Stimulated activated CD4-positive, alpha-beta T cell treated with anti-CD3 and anti-CD28 coated beads, Interleukin-4, amount 100 ng/mL, for 4 hours (primary cell): ENCODE measurements around the gene PFKP.

Experiments used
- DNase-seq, 2 experiments: peaks; one replicate each; pipeline ENCODE4 v3.0.0-alpha.2; 2020

The PFKP gene

GRCh38 chr10:3067118-3067858, at the start of gene PFKP:
Gene PFKP, plus strand, starts transcription at chr10:3067548. Its CDS starts 48 bp downstream, at chr10:3067596.
- DNase-seq, result peak; percentile 71 to 77

- no peak for DNase-seq
Observed at GRCh38 chr10:3018247-3018646, 49.1 kb upstream of the PFKP start.

DNA sequence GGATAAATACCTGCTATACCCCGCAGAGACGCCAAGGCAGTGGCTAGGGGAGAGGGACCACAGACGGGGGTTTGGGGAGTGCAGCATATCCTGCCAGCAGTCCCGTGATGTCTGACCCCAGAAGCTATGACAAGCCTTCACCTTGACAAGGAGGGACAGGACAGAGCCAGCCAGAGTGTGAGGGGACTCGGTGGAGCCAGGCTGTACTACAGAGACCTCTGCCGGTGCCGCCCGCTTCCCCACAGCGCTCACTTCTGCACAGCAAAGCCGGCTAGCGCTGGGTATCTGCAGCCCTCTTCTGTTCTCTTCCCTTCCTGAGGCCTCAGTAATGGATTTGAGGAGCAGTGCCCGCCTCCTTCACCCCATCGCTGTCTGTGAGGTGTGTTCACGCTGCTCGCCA, 47.0 kb upstream of the PFKP start:
- no peak for DNase-seq

DNA sequence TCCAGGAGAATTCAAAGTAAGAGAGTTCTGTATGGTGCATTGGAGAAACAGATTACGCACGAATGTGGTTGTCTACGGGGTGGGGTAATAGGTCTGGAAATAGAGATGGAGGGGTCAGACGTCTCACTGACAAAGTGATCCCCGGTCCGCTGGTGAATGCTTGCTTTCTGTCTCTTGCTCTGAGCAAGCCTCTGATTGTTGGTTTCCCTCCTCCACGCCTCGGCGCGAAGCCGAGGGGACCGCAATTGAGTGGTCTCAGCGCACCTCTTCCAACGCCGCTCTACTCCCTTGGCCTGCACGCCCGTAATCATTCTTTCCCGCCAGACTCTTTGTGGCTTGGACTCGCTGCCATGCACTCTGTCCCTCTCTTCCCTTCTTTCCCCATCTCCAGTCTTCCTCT, 46.5 kb upstream of the PFKP start:
- no peak for DNase-seq

DNA sequence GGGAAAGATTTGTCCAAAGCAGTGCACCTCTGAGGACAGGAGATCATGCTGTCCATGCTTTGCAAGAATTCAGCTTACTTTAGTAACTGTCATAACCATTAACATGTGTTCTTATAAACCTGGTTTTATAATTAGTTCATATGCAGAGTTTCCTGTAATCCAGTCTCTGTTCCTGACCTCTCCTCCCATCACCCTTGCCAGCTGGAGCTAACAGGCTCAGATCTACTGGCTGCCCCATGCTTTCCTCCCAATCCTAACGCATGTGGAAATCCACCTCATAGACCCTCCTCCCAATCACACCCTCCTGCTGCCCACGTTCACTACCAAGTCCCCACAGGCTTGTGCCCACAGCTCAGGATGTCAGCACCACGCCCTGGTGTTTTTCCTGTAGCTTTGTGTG, 45.3 kb upstream of the PFKP start:
- no peak for DNase-seq

DNA sequence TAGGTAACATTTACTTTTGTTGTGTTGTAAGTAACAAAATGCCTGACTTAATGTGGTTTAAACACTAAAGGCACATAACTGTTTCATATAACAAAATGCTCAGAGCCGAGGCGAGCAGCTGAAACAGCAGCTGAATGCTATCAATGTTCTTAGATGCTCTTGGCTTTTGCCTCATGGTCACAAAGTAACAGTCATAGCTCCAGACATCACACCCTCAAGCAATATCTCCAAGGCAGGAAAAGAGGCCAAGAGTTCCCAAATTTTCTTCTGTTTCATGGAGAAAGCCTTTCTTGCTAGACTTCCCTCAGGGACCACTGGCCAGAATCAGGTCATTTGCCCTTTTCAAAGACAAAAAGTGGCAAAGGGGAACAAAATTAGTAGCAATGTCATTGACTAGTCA, 43.5 kb upstream of the PFKP start:
- no peak for DNase-seq

DNA sequence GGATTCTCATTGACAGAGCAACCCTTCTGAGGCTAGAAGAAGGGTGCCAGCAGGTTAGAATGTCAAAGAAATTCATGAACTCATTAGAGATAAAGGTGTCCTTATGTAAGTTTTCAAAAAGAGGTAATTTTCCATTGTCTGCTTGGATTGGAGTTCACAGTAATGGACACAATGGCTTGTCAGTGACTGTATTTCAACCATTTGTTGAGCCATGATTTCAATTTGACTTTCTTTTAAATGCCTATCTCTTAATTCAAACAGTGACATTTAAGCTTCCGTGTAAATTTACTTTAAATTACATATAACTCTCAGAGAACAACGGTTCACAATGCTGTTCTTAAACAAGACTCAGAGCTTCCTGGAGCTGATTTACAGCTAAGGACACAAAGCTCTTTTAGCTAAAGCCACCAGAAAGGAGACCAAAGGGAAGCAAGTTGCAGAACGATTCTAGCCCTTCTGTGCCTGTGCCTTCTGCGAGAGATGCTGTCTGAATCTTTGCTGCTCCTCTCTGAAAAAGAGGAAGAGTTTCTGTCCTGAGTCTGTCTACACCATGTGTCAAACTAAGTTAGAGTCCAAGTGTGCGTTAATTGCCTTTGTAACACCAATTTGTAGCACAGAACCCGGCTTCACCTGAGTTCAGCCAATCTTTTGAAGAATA, 42.2 kb upstream of the PFKP start:
- no peak for DNase-seq

DNA sequence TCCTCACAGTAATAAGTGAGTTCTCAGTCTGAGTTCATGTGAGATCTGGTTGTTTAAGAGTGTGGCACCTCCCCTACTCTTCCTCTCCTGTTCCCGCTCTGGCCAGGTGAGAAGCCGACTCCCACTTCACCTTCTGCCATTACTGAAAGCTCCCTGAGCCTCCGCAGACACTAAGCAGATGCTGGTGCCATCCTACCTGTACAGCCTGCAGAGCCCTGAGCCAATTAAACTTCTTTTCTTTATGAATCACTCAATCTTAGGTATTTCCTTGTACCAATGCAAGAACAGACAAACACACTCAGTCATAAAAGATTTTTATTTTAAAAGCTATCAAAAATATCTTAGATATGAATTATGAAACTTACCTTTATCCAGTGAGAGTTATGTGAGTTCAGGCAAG, 39.5 kb upstream of the PFKP start:
- no peak for DNase-seq

GRCh38 chr10:3028441-3028840, 38.9 kb upstream of the PFKP start:
- DNase-seq, result no peak

DNA sequence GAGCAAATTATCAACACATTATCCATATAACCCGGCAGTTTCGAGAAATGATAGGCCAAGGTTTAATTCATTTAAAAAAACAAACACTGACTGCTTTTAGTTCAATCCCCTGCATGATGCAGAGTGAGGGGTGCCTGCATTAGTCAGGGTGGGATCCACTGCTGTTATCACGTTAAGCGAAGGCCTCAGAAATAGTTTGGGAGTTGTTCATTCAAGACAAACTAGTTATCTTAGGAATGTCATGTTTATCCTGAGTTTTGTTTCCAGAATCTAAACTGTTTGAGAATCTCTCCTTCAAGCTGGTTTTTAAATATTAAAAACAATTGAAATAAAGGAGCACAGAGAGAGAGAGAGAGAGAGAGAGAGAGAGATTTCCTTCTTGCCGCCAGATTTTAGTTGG, 36.6 kb upstream of the PFKP start:
- no peak for DNase-seq

DNA sequence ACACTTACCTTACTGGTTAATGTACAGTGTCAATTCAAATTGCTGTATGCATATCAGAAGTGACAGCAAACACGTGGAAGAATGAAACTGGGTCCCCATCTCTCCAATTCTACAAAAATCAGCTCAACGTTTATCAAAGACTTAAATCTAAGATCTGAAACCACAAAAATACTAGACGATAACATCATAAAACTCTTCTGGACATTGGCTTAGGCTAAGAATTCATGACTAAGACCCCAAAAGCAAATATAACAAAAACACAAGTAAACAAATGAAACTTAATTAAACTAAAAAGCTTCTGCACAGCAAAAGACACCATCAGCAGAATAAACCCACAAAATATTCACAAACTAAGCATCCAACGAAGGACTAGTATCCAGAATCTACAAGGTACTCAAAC, 35.9 kb upstream of the PFKP start:
- no peak for DNase-seq

DNA sequence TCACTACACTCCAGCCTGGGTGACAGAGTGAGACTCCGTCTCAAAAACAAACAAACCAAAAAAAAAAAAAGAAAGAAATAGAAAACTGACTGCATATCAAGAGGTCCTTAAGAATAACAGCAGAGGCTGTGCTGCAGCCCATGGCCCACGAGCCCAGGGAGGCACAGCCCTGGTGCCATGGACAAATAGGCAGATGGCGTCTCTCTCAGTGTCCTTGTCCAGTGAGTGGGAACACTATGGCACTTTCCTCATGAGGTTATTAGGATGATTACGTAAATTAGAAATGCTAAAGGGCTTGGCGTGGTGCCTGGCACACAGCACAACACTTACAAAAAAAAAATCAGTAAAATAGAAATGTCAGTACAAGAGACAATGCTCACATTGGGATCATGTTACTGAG, 33.4 kb upstream of the PFKP start:
- DNase-seq, result no peak

DNA sequence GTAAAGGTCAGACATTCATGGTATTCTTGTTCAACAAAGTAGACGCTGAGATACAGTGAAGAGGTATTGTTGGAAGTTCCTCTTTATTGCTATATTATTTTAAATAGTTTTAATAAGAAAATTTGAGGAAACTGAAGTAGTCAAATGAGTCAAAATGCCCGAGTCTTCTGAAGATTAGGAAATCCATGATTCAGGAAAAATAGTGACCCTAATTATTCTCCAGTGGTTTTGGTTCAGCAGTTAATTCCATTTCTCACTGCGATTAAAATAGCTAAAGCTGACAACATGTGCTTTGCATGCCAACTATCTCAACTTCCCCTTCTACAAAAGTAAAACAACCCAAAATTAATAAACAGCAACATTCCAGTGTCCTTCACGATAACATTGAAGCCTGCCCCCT, 32.7 kb upstream of the PFKP start:
- no peak for DNase-seq

DNA sequence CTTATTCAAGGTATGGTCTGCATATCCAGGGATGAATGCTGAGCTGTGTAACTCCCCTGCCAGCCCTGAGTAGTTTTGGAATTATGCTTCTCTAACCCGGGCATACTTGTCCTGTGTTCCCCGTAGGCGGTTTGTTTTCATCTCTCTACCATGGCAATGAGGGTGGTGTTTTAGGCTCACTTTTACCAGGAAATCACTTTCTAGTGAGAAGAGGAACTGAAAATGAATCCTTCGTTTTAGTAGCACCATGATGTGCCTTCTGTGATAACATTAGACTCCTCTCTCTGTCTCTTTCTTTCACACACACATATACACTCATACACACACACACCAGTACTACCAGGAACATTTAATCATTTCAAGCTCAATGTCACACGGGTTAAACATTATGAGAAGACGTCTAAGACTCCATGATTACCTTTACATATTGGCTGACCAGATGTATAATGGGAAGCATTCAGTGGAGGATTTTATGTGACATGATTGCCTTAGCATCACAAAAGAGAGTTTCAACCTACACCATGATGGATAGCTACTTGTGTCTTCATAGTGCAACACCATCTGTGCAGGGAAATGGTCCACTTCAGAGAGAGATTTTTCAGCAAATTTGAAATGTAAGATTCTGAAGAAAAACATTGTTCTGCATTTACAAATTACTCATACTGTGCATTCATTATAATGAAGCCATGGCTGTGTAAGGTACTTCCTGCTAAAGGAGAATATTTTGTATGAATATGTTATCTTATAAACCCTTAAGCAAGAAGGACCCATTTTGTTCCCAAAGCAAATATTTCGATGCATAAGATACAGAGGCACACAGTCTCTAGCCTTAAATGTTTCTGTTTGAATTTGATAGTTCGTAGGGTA, 31.0 kb upstream of the PFKP start:
- DNase-seq, result no peak

GRCh38 chr10:3037182-3037581, 30.2 kb upstream of the PFKP start:
- no peak for DNase-seq

- DNase-seq, result no peak
Observed at GRCh38 chr10:3040069-3040468, 27.3 kb upstream of the PFKP start.

GRCh38 chr10:3042589-3042988, 24.8 kb upstream of the PFKP start:
- no peak for DNase-seq

GRCh38 chr10:3043512-3044368, 23.6 kb upstream of the PFKP start:
- DNase-seq, result peak; percentile 41 to 43

- DNase-seq, result no peak
Observed at GRCh38 chr10:3045471-3046209, 21.7 kb upstream of the PFKP start.

DNA sequence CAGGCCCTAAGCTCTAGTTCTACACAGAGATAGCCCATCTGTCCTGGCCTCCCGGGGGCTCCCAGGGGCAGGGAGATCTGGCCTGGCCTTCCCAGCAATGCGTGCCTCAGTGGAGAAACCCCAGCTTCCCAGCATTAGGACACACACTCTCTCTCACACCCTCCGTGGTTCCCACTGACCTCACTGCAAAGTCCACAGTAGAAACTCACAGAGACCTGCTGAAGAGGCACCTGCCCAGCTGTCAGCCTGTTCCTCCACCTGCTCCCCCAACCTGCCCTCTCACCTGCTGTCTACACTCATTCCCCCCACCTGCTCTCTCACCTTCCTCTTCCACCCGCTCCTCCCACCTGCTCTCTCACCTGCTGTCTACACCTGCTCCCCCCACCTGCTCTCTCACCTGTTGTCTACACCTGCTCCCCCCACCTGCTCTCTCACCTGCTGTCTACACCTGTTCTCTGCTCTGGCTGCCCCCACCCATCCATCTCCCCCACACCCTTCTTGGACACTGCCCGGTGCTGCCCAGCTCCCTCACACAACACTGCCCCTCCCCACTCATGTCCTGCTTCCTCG, 21.1 kb upstream of the PFKP start:
- no peak for DNase-seq

- no peak for DNase-seq
Observed at GRCh38 chr10:3046981-3047547, 20.3 kb upstream of the PFKP start.
